Activated T-cell treated with anti-CD3 and anti-CD28 coated beads, Interleukin-2, amount 50 U/mL, for 24 hours (primary cell): ENCODE results near the gene OR51S1.
"Not testable (repeated sequence)": the region's sequence is repeated elsewhere in the genome, so short reads cannot be mapped to it uniquely, and the experiment has no call there.

Experiments
- DNase-seq: peaks from one replicate; pipeline ENCODE4 v3.0.0-alpha.2; 2020
- H3K27ac Mint-ChIP-seq: 2 replicates; pipeline ENCODE4 v1.8.0; 2020; ENCODE audit warnings: mild to moderate bottlenecking, mixed read lengths
- H3K27me3 Mint-ChIP-seq: 2 replicates; pipeline ENCODE4 v1.8.0; 2020; ENCODE audit warnings: mixed read lengths
- H3K36me3 Mint-ChIP-seq: 2 replicates; pipeline ENCODE4 v1.8.0; 2020; ENCODE audit warnings: low read depth, mixed read lengths
- H3K4me1 Mint-ChIP-seq: 2 replicates; pipeline ENCODE4 v1.8.0; 2020; ENCODE audit warnings: low read depth, mixed read lengths
- H3K4me3 Mint-ChIP-seq: 2 replicates; pipeline ENCODE4 v1.8.0; 2020; ENCODE audit warnings: mild to moderate bottlenecking, moderate library complexity, mixed read lengths
- H3K9me3 Mint-ChIP-seq: 2 replicates; pipeline ENCODE4 v1.8.0; 2020; ENCODE audit warnings: mixed read lengths

OR51S1 gene

GRCh38 chr11:4848908-4849532 lies at the start of gene OR51S1:
Gene OR51S1, minus strand, starts transcription at chr11:4849208. Its CDS starts 0 bp downstream, at chr11:4849208.
- no peaks in the 10 kb centered on the region for H3K9me3 Mint-ChIP-seq
- H3K27ac Mint-ChIP-seq = no peak within 1 kb of the TSS
- DNase-seq = no peak
- no peaks in the 10 kb centered on the region for H3K4me1 Mint-ChIP-seq
- peaks cover 12% of the 10 kb centered on the region for H3K27me3 Mint-ChIP-seq
- no peak within 1 kb of the TSS for H3K4me3 Mint-ChIP-seq
- H3K36me3 Mint-ChIP-seq = no peaks in the 10 kb centered on the region

GRCh38 chr11:4891996-4892640 lies 43.1 kb upstream of the OR51S1 start:
- Mint-ChIP-seq H3K4me3 (no peak overlapping the region), H3K9me3 (no peaks in the 10 kb centered on the region), H3K27me3 (no peaks in the 10 kb centered on the region), H3K27ac (no peak overlapping the region), H3K36me3 (no peaks in the 10 kb centered on the region), H3K4me1 (no peaks in the 10 kb centered on the region)
- DNase-seq = no peak

- no peaks in the 10 kb centered on the region for H3K36me3 Mint-ChIP-seq
- no peak overlapping the region for H3K4me3 Mint-ChIP-seq
- H3K4me1 Mint-ChIP-seq = no peaks in the 10 kb centered on the region
- no peaks in the 10 kb centered on the region for H3K9me3 Mint-ChIP-seq
- H3K27ac Mint-ChIP-seq = no peak overlapping the region
- H3K27me3 Mint-ChIP-seq = no peaks in the 10 kb centered on the region
- no peak for DNase-seq
These were observed 41.3 kb upstream of the OR51S1 start for GRCh38 chr11:4890279-4890678.

- no peak for DNase-seq
- Mint-ChIP-seq H3K27me3 (no peaks in the 10 kb centered on the region), H3K36me3 (no peaks in the 10 kb centered on the region), H3K27ac (no peak overlapping the region), H3K4me1 (no peaks in the 10 kb centered on the region), H3K4me3 (no peak overlapping the region), H3K9me3 (no peaks in the 10 kb centered on the region)
These were observed 38.6 kb upstream of the OR51S1 start for GRCh38 chr11:4887591-4887990.

GRCh38 chr11:4886186-4886585 lies 37.2 kb upstream of the OR51S1 start:
- H3K27me3 Mint-ChIP-seq = no peaks in the 10 kb centered on the region
- no peak overlapping the region for H3K4me3 Mint-ChIP-seq
- H3K4me1 Mint-ChIP-seq = no peaks in the 10 kb centered on the region
- DNase-seq = no peak
- H3K27ac Mint-ChIP-seq = no peak overlapping the region
- no peaks in the 10 kb centered on the region for H3K9me3 Mint-ChIP-seq
- H3K36me3 Mint-ChIP-seq = no peaks in the 10 kb centered on the region

- H3K27me3 Mint-ChIP-seq = no peaks in the 10 kb centered on the region
- no peaks in the 10 kb centered on the region for H3K9me3 Mint-ChIP-seq
- no peaks in the 10 kb centered on the region for H3K36me3 Mint-ChIP-seq
- H3K4me1 Mint-ChIP-seq = no peaks in the 10 kb centered on the region
- H3K27ac Mint-ChIP-seq = no peak overlapping the region
- DNase-seq = no peak
- H3K4me3 Mint-ChIP-seq = no peak overlapping the region
These were observed 35.4 kb upstream of the OR51S1 start for GRCh38 chr11:4884361-4884760.

GRCh38 chr11:4882543-4882942 lies 33.5 kb upstream of the OR51S1 start:
- no peak overlapping the region for H3K4me3 Mint-ChIP-seq

GRCh38 chr11:4881860-4882500 lies 33.0 kb upstream of the OR51S1 start, which contains the start of gene OR51T1:
Gene OR51T1, plus strand, starts transcription at chr11:4881900. Its CDS starts 0 bp downstream, at chr11:4881900.
- H3K36me3 Mint-ChIP-seq = no peaks in the 10 kb centered on the region
- H3K4me1 Mint-ChIP-seq = no peaks in the 10 kb centered on the region
- H3K4me3 Mint-ChIP-seq = no peak within 1 kb of the TSS
- no peaks in the 10 kb centered on the region for H3K9me3 Mint-ChIP-seq
- no peaks in the 10 kb centered on the region for H3K27me3 Mint-ChIP-seq
- no peak within 1 kb of the TSS for H3K27ac Mint-ChIP-seq
- DNase-seq = no peak

More at GRCh38 chr11:4882543-4882942, 33.5 kb upstream of the OR51S1 start:
- no peak overlapping the region for H3K27ac Mint-ChIP-seq
- H3K4me1 Mint-ChIP-seq = no peaks in the 10 kb centered on the region
- H3K36me3 Mint-ChIP-seq = no peaks in the 10 kb centered on the region
- H3K9me3 Mint-ChIP-seq = no peaks in the 10 kb centered on the region
- H3K27me3 Mint-ChIP-seq = no peaks in the 10 kb centered on the region
- DNase-seq = no peak

GRCh38 chr11:4881188-4881587 lies 32.2 kb upstream of the OR51S1 start:
- no peak for DNase-seq
- no peaks in the 10 kb centered on the region for H3K27me3 Mint-ChIP-seq
- no peaks in the 10 kb centered on the region for H3K36me3 Mint-ChIP-seq
- H3K9me3 Mint-ChIP-seq = no peaks in the 10 kb centered on the region
- H3K27ac Mint-ChIP-seq = no peak overlapping the region
- no peak overlapping the region for H3K4me3 Mint-ChIP-seq
- H3K4me1 Mint-ChIP-seq = no peaks in the 10 kb centered on the region

GRCh38 chr11:4865855-4866254 lies 16.8 kb upstream of the OR51S1 start:
- Mint-ChIP-seq H3K27ac (no peak overlapping the region), H3K4me1 (no peaks in the 10 kb centered on the region), H3K27me3 (peaks cover 3% of the 10 kb centered on the region), H3K4me3 (no peak overlapping the region), H3K9me3 (no peaks in the 10 kb centered on the region), H3K36me3 (no peaks in the 10 kb centered on the region)
- DNase-seq = no peak

- no peak for DNase-seq
- H3K4me3 Mint-ChIP-seq = no peak overlapping the region
- peaks cover 3% of the 10 kb centered on the region for H3K27me3 Mint-ChIP-seq
- no peak overlapping the region for H3K27ac Mint-ChIP-seq
- no peaks in the 10 kb centered on the region for H3K4me1 Mint-ChIP-seq
- H3K36me3 Mint-ChIP-seq = no peaks in the 10 kb centered on the region
- no peaks in the 10 kb centered on the region for H3K9me3 Mint-ChIP-seq
These were observed 14.9 kb upstream of the OR51S1 start for GRCh38 chr11:4863876-4864275.

- Mint-ChIP-seq H3K36me3 (no peaks in the 10 kb centered on the region), H3K27me3 (peaks cover 3% of the 10 kb centered on the region), H3K4me3 (no peak overlapping the region), H3K27ac (no peak overlapping the region), H3K9me3 (no peaks in the 10 kb centered on the region), H3K4me1 (no peaks in the 10 kb centered on the region)
- DNase-seq = no peak
These were observed 13.6 kb upstream of the OR51S1 start for GRCh38 chr11:4862447-4863236.

- H3K36me3 Mint-ChIP-seq, H3K27ac Mint-ChIP-seq, H3K9me3 Mint-ChIP-seq, H3K4me3 Mint-ChIP-seq, DNase-seq, H3K27me3 Mint-ChIP-seq, H3K4me1 Mint-ChIP-seq: not testable (repeated sequence)
These were observed 5.3 kb upstream of the OR51S1 start for GRCh38 chr11:4854286-4854685.

GRCh38 chr11:4851033-4851432 lies 2.0 kb upstream of the OR51S1 start:
- Mint-ChIP-seq H3K27me3 (peaks cover 12% of the 10 kb centered on the region), H3K27ac (no peak overlapping the region), H3K4me3 (no peak overlapping the region), H3K36me3 (no peaks in the 10 kb centered on the region), H3K9me3 (no peaks in the 10 kb centered on the region), H3K4me1 (no peaks in the 10 kb centered on the region)
- no peak for DNase-seq
